WERI-Rb-1 (cell line): ENCODE data around the gene THBS4.

Experiments
- DNase-seq: peaks from one replicate; pipeline ENCODE4 v3.0.0-alpha.2; 2020
- H3K27ac ChIP-seq: fragments of 250-450 bp; sonication (Bioruptor Pico); 2 replicates; pipeline ENCODE4 v1.5.1; 2020; ENCODE audit warnings: mild to moderate bottlenecking, moderate library complexity
- H3K27me3 ChIP-seq: fragments of 250-450 bp; sonication (Bioruptor Pico); 2 replicates; pipeline ENCODE4 v1.5.1; 2021; ENCODE audit warnings: mild to moderate bottlenecking, low read depth, moderate library complexity; ENCODE audit not compliant: insufficient read depth, severe bottlenecking
- H3K36me3 ChIP-seq: fragments of 250-450 bp; sonication (Bioruptor Pico); 2 replicates; pipeline ENCODE4 v1.5.1; 2020; ENCODE audit warnings: mild to moderate bottlenecking, moderate library complexity
- H3K4me3 ChIP-seq: 2 replicates; pipeline ENCODE4 v1.5.1; 2011; ENCODE audit warnings: low read depth, mild to moderate bottlenecking, control low read depth, low read length
- H3K9me3 ChIP-seq: fragments of 250-450 bp; sonication (Bioruptor Pico); 2 replicates; pipeline ENCODE4 v1.5.1; 2021; ENCODE audit warnings: mild to moderate bottlenecking, moderate library complexity; ENCODE audit not compliant: severe bottlenecking
- TF ChIP-seq, protein P1 (sequence below): IDR thresholded peaks from 2 replicates; pipeline ENCODE4 v1.5.1; 2011; ENCODE audit warnings: low read depth, mild to moderate bottlenecking, control low read depth, inconsistent platforms, low read length

THBS4 gene

DNA sequence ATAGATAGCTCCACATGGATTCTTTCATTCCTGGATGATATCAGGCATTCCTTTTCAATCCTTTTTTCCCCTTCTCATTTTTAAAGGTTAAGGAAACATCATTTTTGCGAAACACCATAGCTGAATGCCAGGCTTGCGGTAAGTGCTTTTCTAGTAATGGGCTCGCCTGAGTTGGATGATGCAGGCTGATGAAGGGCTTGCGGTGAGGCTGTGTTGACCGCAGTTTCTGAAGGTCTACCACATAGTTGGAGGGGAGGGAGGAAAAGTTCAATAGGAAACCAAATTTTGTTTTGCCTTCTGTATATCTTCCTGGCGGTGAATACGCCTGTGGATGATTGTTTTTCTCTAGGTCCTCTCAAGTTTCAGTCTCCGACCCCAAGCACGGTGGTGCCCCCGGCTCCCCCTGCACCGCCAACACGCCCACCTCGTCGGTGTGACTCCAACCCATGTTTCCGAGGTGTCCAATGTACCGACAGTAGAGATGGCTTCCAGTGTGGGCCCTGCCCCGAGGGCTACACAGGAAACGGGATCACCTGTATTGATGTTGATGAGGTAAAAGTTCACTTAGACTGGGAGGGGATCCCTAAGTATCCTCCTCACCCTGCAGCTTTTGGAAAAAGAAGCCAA lies 24.3 kb downstream of the THBS4 start:
- TF ChIP-seq, protein P1, sequence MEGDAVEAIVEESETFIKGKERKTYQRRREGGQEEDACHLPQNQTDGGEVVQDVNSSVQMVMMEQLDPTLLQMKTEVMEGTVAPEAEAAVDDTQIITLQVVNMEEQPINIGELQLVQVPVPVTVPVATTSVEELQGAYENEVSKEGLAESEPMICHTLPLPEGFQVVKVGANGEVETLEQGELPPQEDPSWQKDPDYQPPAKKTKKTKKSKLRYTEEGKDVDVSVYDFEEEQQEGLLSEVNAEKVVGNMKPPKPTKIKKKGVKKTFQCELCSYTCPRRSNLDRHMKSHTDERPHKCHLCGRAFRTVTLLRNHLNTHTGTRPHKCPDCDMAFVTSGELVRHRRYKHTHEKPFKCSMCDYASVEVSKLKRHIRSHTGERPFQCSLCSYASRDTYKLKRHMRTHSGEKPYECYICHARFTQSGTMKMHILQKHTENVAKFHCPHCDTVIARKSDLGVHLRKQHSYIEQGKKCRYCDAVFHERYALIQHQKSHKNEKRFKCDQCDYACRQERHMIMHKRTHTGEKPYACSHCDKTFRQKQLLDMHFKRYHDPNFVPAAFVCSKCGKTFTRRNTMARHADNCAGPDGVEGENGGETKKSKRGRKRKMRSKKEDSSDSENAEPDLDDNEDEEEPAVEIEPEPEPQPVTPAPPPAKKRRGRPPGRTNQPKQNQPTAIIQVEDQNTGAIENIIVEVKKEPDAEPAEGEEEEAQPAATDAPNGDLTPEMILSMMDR, result no peak
- Histone ChIP-seq H3K36me3 (no peaks in the 10 kb centered on the region), H3K4me3 (no peak overlapping the region), H3K27me3 (no peaks in the 10 kb centered on the region), H3K27ac (no peak overlapping the region), H3K9me3 (no peaks in the 10 kb centered on the region)
- DNase-seq, result no peak

DNA sequence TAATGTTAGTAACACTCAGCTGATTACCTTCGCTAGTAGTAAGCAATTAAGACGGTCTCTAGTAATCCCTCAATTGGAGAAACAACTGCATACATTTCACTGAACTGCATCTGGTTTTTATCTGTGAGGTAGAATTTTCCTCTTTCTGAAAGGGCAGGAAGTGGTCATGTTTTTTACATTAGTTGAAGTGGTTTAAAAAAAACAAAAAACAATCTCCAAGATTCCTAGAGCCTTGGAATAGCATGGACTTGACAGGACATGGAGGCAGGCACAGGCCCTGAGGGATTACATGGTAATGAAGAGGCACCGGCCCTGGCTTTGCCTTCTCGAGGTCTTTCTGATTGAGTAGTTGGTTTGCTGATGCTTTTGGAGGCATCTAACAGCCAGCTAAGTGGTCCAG lies 25.8 kb downstream of the THBS4 start:
- DNase-seq, result no peak
- Histone ChIP-seq H3K4me3 (no peak overlapping the region), H3K36me3 (no peaks in the 10 kb centered on the region), H3K27ac (no peak overlapping the region), H3K27me3 (no peaks in the 10 kb centered on the region), H3K9me3 (no peaks in the 10 kb centered on the region)
- TF ChIP-seq, protein P1, result no peak

DNA sequence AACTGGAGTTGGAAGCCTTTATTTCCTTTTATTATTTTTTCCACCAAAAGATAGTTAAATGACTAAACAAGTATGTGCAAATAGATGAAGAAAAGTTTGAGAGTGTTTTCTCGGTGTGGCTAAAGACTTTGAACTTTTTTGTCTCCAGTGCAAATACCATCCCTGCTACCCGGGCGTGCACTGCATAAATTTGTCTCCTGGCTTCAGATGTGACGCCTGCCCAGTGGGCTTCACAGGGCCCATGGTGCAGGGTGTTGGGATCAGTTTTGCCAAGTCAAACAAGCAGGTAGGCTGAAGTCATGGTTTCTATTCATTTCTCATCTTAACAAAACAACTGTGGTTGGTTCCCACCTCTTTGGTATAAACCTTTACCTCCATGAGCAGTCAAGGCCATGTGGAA lies 26.4 kb downstream of the THBS4 start:
- Histone ChIP-seq H3K27me3 (no peaks in the 10 kb centered on the region), H3K9me3 (no peaks in the 10 kb centered on the region), H3K4me3 (no peak overlapping the region), H3K36me3 (no peaks in the 10 kb centered on the region), H3K27ac (no peak overlapping the region)
- TF ChIP-seq, protein P1, result no peak
- no peak for DNase-seq

DNA sequence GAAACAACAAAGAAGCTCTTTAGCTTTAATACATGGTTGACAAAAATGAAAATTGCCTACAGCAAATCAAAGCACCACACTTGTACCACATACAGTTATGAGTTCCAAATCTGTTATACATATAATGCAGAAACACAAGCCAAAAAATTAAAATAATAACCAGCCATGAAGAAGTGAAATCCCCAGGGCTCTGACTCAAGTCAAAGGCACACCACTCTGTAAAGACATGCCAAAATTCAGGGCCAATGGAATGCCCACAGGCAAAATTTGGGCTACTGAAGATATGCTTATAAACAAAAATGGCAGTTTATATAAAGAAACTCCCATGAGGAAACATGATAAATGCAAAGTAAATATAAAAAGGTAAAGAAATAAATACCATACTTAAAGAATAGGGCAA lies 29.0 kb downstream of the THBS4 start:
- TF ChIP-seq, protein P1, result no peak
- Histone ChIP-seq H3K36me3 (no peaks in the 10 kb centered on the region), H3K27me3 (no peaks in the 10 kb centered on the region), H3K4me3 (no peak overlapping the region), H3K27ac (no peak overlapping the region), H3K9me3 (no peaks in the 10 kb centered on the region)
- no peak for DNase-seq

DNA sequence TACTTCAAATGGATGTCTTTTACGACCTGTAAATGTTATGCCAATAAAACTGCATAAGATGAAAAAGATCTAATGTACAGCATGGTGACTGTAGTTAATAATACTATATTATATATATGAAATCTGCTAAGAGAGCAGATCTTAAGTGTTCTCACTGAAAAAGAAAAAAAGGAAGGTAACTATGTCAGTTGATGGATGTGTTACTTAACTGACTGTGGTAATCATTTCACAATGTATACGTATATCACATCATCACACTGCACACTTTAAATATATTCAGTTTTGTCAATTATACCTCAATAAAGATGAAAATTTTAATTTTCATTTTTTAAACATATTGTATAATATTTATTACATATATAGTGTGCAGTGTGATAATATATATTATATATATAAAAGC lies 31.9 kb downstream of the THBS4 start:
- Histone ChIP-seq H3K36me3 (no peaks in the 10 kb centered on the region), H3K27ac (no peak overlapping the region), H3K27me3 (no peaks in the 10 kb centered on the region), H3K4me3 (no peak overlapping the region), H3K9me3 (no peaks in the 10 kb centered on the region)
- TF ChIP-seq, protein P1, result no peak
- DNase-seq, result no peak

DNA sequence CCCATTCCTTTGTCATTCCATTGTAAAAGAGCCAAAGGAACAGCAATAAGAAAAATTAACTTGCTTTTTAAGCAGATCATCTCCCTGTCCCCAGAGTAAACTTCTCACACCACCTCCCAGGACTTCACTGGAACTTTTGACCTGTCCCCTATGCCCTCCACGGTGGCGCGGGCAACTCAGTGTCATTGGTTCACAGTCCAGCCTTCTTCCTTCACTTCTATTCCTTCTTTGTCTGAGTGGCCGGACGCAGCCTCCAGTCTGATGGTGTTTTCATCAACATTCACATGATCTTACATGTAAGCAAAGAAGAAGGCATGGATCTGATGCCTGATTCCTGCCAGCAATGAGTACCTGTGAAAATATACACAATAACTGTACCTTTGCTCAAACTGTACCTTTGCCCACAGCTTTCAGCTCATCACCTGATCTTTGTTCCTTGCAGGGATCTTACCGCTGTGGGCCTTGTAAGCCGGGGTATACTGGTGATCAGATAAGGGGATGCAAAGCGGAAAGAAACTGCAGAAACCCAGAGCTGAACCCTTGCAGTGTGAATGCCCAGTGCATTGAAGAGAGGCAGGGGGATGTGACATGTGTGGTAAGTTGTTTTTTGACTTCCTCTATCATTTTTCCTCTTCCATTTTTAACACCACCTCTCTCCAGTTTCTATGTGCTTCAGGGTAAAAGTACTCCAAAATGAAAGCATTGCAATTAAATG lies 32.5 kb downstream of the THBS4 start:
- H3K9me3 ChIP-seq, result no peaks in the 10 kb centered on the region
- no peaks in the 10 kb centered on the region for H3K36me3 ChIP-seq
- H3K27ac ChIP-seq, result no peak overlapping the region
- TF ChIP-seq, protein P1, result no peak
- no peaks in the 10 kb centered on the region for H3K27me3 ChIP-seq
- no peak for DNase-seq
- H3K4me3 ChIP-seq, result no peak overlapping the region
